ENCODE results near the gene CD200.
"Not testable (repeated sequence)": the region's sequence is repeated elsewhere in the genome, so short reads cannot be mapped to it uniquely, and the experiment has no call there.

Gene CD200

GRCh38 chr3:112357930-112358780 lies 25.2 kb downstream of the CD200 start:
- in situ Hi-C loops (cut with MboI; ENCODE audit: low sequenced_read_pairs) = no loop called here

DNA sequence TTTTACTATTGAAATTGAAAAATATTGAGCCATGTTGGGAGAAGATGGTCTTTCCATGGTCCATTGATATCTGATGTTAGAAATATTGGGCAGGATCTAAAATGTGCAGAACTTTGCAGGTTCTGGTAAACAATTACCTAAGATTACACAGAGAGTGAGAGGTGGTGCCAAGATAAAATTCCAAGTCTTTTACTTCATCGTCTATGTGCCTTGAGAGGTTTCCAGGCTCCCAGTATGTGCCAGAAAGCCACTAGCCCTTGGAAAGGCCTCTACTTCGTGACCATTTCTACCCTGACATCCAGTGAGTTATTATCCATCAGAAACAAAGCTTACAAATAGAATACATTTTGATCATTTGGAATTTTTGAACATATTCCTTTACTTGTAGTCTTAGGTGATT lies 27.6 kb downstream of the CD200 start:
- in situ Hi-C loops (cut with MboI; ENCODE audit: low sequenced_read_pairs) = no loop called here

- in situ Hi-C loops (cut with MboI; ENCODE audit: low sequenced_read_pairs) = no loop called here
Measured at GRCh38 chr3:112362221-112362620, 29.3 kb downstream of the CD200 start.

DNA sequence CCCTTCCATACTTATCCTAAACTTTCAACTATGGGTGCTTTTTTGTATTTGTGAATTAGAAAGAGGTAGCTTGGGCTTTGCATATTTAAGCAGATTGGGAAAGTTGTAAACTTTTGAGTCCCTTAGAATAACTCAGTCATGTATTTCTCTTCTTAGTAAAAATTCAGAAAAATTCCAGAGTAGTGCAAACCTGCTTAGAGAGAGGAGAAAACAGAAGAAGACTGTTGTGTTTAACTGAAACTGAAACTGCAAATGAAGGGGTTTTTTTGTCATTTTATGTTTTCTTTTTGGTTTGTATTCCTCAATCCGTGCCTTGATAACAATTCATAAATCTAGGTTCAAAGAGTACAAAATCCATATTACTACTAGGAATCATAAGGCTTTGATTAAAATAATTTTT lies 31.3 kb downstream of the CD200 start:
- in situ Hi-C loops (cut with MboI; ENCODE audit: low sequenced_read_pairs) = no loop called here

DNA sequence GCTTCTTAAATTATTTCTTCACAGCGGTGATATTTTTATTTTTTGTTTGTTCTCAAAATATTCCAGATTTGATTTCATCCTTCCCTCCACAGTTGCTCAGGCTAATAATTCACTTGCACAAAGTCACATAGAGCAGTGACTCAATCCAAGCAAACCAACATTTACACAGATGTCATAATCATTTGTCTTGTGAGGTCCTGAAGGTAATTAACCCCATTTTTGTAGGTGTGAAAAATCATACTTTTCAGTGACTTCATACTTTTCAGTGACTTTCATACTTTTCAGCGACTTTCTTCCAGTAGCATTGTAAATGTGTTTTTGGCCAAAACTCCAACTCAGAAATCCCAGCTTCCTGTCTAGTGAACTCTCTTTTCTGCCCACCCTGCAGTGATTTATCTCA lies 32.1 kb downstream of the CD200 start:
- in situ Hi-C loops (cut with MboI; ENCODE audit: low sequenced_read_pairs) = no loop called here

DNA sequence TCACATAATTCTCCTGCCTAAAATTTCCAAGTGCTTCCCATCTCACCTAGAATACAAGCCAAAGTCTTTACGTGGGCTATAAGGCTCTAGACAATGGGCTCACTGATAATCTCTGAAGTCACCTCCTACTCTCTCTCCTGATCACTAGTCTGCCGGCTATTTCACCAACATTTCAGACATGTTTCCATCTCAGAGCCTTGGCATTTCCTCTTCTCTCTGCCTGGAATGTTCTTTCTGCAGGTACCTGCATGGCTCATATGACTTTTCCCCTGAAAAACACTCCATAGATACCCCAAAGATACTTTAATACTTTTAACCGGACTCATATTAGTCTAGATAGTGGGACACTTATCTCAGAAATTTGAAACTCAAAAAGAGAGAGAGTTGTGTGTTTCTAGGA lies 32.7 kb downstream of the CD200 start:
- in situ Hi-C loops (cut with MboI; ENCODE audit: low sequenced_read_pairs) = no loop called here

DNA sequence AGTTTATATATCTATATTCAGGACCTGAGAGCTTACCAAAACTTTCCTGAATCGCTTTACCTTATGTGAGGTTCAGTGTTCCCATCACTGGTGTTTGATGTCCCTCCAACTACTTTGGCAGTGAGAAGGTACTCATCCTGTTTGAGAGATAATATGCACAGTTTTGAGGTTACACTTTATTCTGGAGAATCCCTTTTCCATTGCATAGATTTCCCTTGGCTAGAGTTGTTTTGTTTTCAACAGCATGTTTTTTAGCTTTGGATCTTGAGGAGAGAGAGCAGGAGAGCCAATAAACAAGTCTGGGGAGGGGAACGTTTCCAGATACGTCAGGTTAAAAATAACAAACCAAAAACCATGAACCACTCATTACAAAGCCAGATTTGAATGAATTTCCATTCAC lies 33.6 kb downstream of the CD200 start:
- in situ Hi-C loops (cut with MboI; ENCODE audit: low sequenced_read_pairs) = no loop called here

DNA sequence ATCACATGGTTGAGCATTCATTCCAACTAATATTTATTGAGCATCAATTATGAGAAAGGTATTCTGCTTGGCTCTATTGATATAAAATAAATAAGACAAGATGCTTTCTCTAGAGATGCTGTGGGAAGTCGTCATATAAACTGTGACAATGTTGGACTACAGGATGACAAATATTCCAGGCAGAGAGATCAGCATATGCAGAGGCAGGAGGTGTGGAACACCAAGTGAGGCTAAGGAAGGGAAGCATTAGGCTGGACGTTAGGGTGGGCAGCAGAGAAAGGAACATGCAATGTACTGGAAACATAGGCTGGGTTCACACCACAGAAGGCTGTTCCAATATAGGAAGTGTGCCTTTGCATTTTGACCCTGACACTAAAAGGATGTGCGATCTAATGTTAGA lies 38.6 kb downstream of the CD200 start:
- in situ Hi-C loops (cut with MboI; ENCODE audit: low sequenced_read_pairs) = no loop called here

DNA sequence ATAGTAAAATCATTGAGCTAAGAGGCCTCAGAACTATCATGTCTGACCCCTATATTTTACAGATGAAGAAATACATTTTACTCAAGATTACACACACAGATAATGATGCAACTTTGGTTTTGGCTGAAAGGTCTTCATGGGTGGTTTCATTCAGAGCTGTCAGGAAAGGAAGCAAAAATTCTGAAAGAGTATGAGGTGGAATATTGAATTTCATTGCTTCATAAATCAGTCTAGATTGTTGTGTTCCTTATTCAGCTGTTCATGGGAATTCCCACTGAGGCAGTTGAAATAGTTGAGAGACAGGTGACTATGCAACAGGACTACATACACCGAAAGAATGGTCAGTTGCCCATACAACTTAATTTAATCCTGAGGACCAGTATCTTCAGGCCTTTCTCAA lies 39.4 kb downstream of the CD200 start:
- in situ Hi-C loops (cut with MboI; ENCODE audit: low sequenced_read_pairs) = no loop called here

DNA sequence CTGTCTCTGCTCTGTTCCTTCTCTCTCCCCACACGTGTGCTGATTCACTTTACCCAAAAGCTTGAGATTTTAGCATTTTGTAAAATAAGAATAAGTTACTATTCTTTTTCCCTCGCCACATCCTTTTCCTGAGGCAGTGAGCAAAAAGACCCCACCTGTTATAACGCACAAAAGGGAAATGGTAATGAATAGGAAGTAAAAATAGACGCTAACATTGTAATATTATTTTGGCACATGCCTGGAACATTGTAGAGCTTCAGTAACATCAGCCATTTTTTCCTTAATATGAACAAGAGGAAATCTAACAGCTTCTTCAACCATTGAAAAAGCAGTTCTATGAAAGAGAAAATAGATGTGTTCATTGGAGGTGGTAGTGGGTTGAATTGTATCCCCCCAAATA lies 40.5 kb downstream of the CD200 start:
- in situ Hi-C loops (cut with MboI; ENCODE audit: low sequenced_read_pairs) = no loop called here

GRCh38 chr3:112373924-112374323 lies 41.0 kb downstream of the CD200 start:
- in situ Hi-C loops (cut with MboI; ENCODE audit: low sequenced_read_pairs) = no loop called here

DNA sequence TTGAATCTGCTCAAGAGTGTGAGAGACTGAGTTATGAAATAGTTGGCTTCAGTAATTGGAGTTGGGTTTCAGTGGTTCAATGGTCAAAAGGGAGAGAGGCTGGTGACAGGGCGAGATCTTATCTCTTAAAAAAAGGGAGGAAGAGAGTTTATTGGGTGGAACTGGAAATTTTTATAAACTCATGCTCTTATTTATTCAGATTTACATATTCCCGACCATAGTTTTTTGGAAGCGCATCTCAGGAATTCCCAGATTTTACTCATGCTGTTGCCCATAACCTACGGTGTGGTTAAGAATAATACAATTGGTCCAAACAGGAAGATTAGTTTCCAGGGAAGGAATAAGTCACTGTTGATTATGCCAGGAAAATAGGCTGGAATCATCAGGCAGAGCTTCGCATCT lies 41.4 kb downstream of the CD200 start:
- in situ Hi-C loops (cut with MboI; ENCODE audit: low sequenced_read_pairs) = no loop called here

DNA sequence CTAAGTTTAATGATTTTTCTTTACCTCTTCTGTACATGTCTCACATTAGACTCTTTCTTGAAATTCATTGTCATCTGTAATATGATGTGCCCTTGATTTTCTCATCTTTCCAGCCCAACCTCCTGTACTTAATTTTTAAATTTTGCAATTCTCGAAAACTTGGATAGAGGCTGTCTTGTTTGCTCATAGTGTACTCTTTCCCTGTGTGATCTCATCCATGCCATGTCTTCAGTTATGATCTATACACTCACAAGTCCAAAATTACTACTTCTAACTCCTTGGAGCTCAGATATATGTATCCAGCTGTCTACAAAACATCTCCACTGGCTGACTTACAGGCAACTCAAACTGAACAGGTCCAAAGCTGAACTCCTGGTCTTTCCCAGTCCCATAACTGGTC lies 42.2 kb downstream of the CD200 start:
- in situ Hi-C loops (cut with MboI; ENCODE audit: low sequenced_read_pairs) = no loop called here

DNA sequence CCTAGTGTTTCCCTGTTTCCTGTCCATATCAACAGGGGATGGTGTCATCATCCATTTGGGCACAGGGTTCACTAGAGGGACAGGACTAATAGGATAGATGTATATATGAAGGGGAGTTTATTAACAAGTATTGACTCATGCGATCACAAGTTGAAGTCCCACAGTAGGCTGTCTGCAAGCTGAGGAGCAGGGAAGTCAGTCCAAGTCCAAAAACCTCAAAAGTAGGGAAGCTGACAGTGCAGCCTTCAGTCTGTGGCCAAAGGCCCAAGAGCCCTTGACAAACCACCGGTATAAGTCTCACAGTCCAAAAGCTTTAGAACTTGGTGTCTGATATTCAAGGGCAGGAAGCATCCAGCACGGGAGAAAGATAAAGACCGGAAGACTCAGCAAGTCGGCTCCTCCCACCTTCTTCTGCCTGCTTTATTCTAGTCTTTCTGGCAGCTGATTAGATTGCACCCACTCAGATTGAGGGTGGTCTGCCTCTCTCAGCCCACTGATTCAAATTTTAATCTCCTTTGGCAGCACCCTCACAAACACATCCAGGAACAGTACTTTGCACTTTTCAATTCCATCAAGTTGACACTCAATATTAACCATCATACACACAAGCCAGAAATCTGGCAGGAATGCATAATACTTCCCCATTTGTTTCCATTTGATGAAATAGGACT lies 43.4 kb downstream of the CD200 start:
- in situ Hi-C loops (cut with MboI; ENCODE audit: low sequenced_read_pairs) = no loop called here

GRCh38 chr3:112376992-112377391 lies 44.0 kb downstream of the CD200 start:
- in situ Hi-C loops (cut with MboI; ENCODE audit: low sequenced_read_pairs) = no loop called here

GRCh38 chr3:112377568-112378071 lies 44.7 kb downstream of the CD200 start:
- in situ Hi-C loops (cut with MboI; ENCODE audit: low sequenced_read_pairs) = no loop called here

GRCh38 chr3:112378347-112378746 lies 45.4 kb downstream of the CD200 start:
- in situ Hi-C loops (cut with MboI; ENCODE audit: low sequenced_read_pairs) = not testable (repeated sequence)

DNA sequence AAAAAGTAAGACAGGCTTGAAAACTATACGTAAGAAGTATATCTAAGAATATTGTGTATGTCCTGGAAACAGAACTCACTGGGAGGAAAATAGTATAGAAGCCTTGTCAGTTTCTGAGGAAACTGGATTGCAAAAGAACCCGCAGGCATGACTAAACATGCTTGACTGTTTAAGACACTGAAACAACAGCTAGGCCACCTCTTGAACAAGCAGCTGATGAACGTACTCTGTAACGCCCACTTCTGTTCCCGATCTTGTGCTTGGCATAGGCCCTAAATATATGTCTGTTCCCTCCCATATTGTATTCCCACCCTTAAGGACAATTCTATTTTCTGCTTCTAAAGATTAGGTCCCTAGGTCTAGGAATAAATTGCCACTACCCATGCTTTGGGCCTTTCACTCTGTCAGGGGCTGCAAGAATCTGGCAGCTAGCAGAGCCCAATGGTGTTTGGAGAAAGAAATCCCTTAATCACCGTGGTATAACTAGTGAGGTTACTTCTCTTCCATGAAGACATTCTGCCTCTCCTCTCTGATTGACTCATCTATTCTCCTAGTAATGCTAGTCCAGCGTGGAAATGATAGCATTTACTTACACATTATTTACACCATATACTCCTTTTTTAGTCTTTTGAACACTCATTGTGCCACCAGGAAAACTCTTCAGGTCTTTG lies 46.2 kb downstream of the CD200 start:
- in situ Hi-C loops (cut with MboI; ENCODE audit: low sequenced_read_pairs) = no loop called here

- in situ Hi-C loops (cut with MboI; ENCODE audit: low sequenced_read_pairs) = no loop called here
Measured at GRCh38 chr3:112381673-112382542, 49.0 kb downstream of the CD200 start.

DNA sequence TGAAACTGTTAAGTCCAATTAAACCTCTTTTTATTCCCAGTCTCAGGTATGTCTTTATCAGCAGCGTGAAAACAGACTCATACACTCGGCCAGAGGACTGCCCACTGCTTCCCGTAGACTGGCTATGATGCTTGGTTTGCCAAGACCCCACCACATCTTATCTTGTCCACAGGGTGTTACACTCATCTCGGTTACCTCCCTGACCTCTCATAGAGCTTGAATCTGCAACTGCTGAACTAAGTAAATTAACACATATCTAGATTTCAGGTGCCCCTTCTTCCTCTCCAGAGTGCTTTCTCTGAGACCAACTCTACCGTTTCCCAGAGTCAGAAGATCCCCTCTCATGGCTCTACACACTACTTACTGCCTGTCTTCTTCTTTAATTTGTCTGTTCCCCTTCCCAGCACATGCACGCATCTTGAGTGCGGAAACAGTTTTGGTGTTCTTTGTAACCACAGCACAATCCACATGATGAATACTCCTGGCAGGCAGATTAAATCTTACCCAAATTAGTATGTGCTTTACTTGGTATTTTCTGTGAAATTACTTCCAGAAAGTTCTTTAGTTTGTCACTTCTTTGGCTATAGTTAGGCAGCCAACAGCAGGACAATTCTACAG lies 49.7 kb downstream of the CD200 start:
- in situ Hi-C loops (cut with MboI; ENCODE audit: low sequenced_read_pairs) = no loop called here

All from hTERT RPE-1 (cell line).